SKM-1 (cell line): ENCODE data around the gene TBX6.

Source experiments
- DNase-seq: peaks from one replicate; lab custom pipeline; 2025; ENCODE audit not compliant: unreplicated experiment; lab: John Stamatoyannopoulos, UW

The TBX6 gene

DNA sequence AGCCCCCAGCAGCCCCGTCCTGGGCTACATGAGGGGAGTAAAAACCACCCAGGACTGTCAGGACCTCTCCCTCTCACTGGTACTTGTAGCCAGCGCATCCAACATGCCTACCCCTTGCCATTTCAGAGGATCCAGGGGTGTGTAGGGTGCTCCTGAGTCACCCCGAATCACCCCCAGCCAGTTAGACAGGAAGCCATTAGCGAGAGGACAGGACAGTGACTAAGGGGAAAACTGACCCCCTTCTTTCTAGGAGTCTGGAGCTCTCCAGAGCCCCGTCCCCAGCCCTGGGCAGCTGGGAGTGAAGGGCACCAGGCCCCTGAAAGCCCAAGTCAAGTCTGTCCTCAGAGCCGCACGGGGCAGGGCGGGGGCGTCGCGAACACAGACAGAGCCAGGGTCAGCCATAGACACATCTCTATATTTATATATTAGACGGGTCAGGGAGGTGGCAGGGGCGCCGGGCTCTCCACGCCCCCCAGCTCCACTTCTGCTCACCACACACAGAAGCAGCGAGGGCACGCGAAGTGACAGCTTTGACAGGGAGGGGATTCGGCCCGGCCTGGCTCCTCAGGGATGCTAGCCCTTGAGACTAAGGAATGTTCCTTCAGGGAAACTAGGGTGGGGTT lies 22.1 kb upstream of the TBX6 start:
- no peak for DNase-seq

DNA sequence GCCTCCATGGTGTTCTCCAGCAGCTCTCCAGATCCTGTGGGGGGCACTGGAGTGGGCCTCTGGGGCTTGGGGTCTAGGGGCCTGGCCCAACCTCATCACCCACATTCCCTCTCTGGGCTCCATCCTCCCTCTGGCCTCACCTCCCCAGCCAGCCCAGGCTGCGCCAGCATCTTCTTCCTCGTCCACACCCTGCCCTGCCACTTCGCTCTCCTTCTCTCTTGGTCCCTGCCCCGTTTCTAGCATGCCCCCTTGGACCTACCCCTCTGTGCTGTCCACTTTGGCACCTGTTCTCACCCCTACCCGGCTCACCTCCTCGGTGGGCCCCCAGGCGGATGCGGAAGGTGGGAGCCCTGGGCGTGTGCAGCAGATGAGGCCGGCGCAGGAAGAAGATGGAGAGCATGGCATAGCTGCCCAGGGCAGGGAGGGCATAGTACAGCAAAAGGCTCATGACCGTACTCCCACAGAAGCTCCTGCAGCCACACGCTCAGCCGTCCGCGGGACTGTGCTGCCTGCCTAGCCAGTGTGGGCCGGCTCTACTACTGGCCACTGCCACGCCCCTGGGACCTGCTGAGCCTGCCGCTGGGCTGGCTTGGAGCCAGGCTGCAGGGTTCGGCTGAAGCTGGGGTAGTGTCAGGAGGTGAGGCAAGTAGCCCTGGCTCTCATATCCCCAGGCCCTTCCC lies 21.4 kb upstream of the TBX6 start, which contains the start of gene GDPD3:
Gene GDPD3 (minus strand): TSS at position 507 of the 680 bp plus-strand sequence. CDS start 59 bp downstream, at position 448.
- DNase-seq, result no peak

DNA sequence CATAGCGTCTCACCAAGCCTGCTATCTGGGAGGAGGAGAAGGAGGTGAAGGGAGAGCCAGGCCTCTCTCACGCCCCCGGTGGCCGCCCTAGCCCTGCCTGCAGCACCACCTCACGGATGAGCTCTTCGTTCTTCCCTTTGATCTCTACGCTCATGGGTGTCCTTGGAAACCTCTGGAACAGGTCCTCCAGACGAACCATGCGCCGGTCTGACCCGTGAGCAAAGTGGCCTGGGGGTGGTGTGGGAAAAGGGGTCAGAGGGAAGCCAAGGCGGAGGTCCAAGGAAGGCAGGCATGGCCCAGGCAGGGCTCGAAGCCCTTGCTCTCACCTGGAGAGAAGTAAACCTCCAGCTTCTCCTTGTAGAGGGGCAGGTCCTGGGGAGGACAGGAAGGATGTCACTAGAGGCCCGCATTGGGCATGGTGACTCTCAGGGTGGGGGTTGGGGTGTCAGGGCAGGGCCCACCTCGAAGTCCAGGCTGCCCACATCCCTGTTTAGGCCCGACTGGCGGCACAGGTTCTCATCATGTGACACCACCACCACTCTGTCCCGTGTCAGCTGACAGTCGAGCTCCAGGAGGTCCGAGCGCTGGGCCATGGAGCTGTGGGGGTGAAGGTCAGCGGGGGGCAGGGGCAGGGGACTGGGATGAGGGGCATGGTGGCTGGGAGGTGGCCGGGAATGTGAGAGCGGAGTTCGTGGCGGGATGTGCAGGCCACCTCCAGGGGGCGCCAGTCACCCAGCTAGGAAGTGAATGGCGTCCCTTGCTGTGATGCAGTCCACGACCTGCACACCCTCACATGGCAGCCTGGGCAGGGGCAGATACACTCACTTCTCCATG lies 20.7 kb upstream of the TBX6 start:
- peak; percentile 60 for DNase-seq

DNA sequence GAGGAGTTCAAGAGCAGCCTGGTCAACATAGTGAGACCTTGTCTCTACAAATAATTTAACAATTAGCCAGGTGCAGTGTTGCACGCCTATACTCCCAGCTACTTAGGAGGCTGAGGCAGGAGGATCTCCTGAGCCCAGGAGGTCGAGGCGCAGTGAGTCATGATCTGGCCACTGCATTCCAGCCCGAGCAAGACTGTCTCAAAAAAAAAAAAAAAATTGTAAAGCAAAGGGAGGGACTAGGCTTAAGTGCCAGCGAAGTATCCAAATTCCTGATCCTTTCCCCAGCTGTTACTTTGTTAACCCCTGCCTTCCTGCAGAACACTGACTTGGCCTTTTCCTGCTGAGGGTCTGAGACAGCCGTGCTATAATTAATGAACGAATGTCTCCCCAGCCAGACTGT lies 18.9 kb upstream of the TBX6 start:
- no peak for DNase-seq

- DNase-seq, result no peak
These were observed 16.5 kb upstream of the TBX6 start for GRCh38 chr16:30108059-30108850.

GRCh38 chr16:30104492-30104891 lies 12.8 kb upstream of the TBX6 start:
- no peak for DNase-seq

- DNase-seq, result no peak
These were observed 12.4 kb upstream of the TBX6 start for GRCh38 chr16:30104090-30104489.

GRCh38 chr16:30096862-30097563 lies 5.3 kb upstream of the TBX6 start:
- peak; percentile 97 for DNase-seq

GRCh38 chr16:30096105-30096861 lies 4.6 kb upstream of the TBX6 start, which contains the start of gene YPEL3:
YPEL3 (minus strand) TSS chr16:30096213; CDS start chr16:30095482, 731 bp downstream.
- no peak for DNase-seq

DNA sequence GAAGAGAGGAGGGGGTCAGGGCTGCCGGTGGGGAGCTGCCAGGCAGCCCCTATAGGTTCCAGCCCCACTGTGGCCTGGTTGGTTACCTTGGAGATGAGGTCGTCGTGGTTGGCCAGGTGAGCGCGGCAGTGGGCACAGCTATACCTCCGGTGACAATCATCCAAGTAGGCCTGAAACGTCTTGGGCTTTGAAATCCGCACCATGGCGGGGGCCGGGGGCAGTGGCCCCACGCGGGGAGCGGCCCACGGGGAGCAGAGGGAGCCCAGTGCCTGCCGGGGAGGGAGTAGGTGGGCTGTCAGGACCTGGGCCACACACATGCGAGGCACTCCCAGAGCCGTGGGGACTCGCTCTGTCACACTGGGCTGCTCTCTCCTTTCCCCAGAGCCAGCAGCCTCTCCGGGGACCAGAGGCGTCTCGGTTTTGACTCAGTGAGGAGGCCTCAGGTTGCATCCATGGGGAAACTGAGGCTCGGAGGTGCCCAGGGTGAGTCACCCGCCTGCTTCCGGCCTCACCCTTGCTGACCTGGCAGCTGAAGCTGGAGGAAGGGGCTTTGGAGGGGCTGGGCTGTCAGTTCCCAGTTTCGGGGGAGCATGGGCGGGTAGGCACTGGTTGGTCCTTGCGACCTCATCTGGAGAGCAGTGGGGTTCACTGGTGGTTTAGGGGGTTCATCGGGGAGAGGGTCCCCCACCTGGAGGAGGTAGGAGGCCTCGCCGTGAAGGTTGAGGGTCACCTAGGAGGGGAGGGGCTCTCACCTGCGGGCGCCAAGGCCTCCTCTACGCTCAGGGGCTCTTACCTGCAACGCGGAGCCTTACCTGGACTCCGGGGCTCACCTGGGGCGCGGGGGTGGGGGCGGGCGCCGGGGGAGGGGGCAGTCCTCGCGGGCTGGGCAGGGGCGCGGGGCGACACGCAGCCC lies 3.7 kb upstream of the TBX6 start:
- no peak for DNase-seq

GRCh38 chr16:30094541-30095165 lies 2.9 kb upstream of the TBX6 start:
- no peak for DNase-seq

DNA sequence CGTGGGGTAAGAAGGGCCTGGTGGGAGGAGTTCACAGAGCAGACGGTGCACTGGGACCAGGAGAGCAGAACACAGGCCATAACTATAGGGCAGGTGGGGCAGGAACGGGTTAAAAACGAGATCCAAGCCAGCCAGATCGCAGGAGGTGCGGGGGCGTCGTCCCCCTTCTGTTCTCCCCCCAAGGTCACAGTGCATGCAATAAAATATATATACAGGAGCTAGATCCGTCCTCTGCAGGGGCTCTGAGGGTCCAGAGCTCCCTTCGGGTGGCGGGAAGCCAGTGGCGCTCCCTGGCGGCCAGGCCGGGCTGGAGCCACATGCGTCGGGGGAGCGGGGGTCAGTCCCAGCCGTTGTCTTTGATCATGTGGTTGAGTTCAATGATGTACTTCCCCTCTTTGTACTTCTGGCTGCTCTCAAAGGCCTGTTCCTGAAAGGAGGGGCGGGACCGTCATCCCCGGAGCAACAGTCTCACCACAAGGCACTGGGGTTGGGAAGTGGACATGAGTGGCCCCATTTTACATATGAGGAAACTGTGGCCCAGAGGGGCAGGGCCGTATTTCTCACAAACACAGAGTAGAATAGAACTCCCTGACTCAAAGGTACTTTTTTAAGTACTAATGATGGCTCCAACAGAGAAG lies 768 bp upstream of the TBX6 start:
- peak; percentile 97 for DNase-seq

GRCh38 chr16:30090610-30091331 lies 953 bp downstream of the TBX6 start:
- no peak for DNase-seq

DNA sequence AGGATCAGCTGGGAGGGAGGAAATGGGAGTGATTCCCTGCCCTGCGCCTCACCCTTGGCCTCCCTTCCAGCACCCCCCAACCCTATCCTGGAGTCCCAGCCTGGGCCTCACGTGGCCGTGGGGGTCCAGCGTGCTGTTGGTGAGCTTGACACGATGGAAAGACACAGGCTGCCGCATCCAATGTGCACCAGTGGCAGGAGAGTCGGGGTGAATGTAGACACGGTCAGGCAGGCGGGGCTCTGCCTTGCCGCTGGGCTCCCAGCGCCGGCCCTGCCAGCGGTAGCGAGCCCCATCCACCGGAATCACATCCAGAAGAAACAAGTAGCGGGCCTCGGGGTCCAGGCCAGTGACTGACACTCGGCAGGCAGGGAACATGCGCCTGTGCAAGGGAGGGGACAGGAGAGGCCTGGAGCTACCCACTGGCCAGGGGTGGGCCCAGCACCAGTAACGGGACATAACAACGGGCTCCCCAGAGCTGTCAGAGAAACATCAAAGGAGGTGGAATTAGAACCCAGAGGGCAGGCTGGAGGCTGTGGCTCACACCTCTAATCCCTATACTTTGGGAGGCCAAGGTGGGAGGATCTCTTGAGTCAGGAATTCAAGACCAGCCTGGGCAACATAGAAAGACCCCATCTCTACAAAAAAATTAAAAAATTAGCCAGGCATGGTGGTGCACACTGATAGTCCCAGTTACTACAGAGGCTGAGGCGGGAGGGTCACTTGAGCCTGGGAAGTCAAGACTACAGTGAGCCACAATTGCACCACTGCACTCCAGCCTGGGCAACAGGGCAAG lies 2.7 kb downstream of the TBX6 start:
- no peak for DNase-seq

GRCh38 chr16:30088237-30088831 lies 3.4 kb downstream of the TBX6 start:
- no peak for DNase-seq
